Fibroblast of pulmonary artery (primary cell): ENCODE measurements around the gene NUDCD2.
"Not testable (repeated sequence)": the region's sequence is repeated elsewhere in the genome, so short reads cannot be mapped to it uniquely, and the experiment has no call there.

Source experiments
- DNase-seq: peaks from one replicate; pipeline ENCODE4 v3.0.0-alpha.2; 2010; ENCODE audit warnings: low read depth
- H3K4me3 ChIP-seq: replicated peaks from 2 replicates; pipeline ENCODE4 v1.5.1; 2011; ENCODE audit warnings: low read depth, mild to moderate bottlenecking, control low read depth, low read length, moderate library complexity
- CTCF ChIP-seq: IDR thresholded peaks from 2 replicates; pipeline ENCODE4 v1.5.1; 2011; ENCODE audit warnings: mild to moderate bottlenecking, control low read depth, low read length, inconsistent platforms; ENCODE audit errors: missing control alignments

The NUDCD2 gene

GRCh38 chr5:163399923-163400322, 60.0 kb downstream of the NUDCD2 start:
- no peak overlapping the region for H3K4me3 ChIP-seq
- no peak for DNase-seq
- no peak for TF ChIP-seq CTCF

GRCh38 chr5:163397354-163397753, 62.5 kb downstream of the NUDCD2 start:
- no peak overlapping the region for H3K4me3 ChIP-seq
- no peak for DNase-seq
- no peak for TF ChIP-seq CTCF

GRCh38 chr5:163396818-163397340, 63.0 kb downstream of the NUDCD2 start:
- not testable (repeated sequence) for DNase-seq, H3K4me3 ChIP-seq
